ENCODE data around the gene SH3BGRL3. TPM values are rescaled to one million over a fixed set of nuclear protein-coding genes. Genes with fewer than 3 reads are reported as not detected.
"Not testable (repeated sequence)": the region's sequence is repeated elsewhere in the genome, so short reads cannot be mapped to it uniquely, and the experiment has no call there.

SH3BGRL3 gene
- 204 TPM for total RNA-seq
- long read RNA-seq, transcript SH3BGRL3-202 (2 exons, 768 nt), result minor isoform, 7 of 251 reads
- long read RNA-seq, transcript SH3BGRL3-201 (3 exons, 1,661 nt), result major isoform, 223 of 251 reads
- long read RNA-seq, partial matches to known transcripts, result 2 of 251 reads
- long read RNA-seq, other reads (novel, unspliced or antisense), result 19 of 251 reads

DNA sequence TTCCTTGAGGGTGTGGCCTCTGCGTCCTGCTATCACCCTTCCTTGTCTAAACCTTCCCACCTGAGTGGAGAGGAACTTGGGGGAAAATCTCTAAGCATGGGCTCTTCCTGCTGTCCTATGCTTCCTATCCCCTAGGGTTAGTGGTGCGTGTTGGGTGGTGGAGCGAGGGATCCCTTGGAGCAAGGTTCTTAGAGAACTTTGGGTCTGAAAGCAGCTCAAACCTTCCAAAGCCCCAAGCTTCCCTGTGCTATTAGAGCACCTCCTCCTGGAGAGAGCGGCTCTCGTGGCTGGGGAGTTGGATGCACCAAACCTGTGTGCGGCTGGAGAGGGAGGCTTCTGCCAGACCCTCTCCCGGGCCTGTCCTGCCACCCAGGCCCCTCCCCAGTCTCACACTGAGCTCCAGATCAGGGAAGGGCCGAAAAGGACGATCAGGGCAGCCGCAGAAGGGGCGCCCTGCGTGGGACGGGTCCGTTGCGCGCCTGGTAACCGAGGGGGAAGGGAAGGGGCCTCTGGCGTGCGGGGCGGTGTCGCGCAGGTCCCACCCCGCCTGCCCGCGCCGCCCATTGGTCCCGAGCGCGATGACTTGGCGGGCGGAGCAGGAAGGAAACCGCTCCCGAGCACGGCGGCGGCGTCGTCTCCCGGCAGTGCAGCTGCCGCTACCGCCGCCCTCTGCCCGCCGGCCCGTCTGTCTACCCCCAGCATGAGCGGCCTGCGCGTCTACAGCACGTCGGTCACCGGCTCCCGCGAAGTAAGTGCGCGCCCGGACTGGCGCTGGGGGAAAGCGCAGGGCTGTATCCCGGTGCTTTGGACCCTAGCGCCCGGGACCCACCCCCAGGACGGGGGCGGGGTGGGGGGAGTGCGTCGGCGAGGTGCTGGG is at the start of gene SH3BGRL3:
TSS of gene SH3BGRL3 (plus strand) at position 631 of the 877 bp plus-strand sequence. CDS start at position 701, 70 bp downstream.
- ATAC-seq (peak; percentile 89 to 91), DNase-seq (peak; percentile 94)
- peak within 1 kb of the TSS; percentile 96 for H3K27ac ChIP-seq
- H3K4me1 ChIP-seq, result peaks cover 88% of the 10 kb centered on the region
- H3K36me3 ChIP-seq, result peaks cover 27% of the 10 kb centered on the region
- H3K27me3 ChIP-seq (ENCODE audit: low read depth), result no peaks in the 10 kb centered on the region
- intact Hi-C loops (cut with DNase I), result no loop called here
- H3K9me3 ChIP-seq, result no peaks in the 10 kb centered on the region
- TF ChIP-seq, protein P1, sequence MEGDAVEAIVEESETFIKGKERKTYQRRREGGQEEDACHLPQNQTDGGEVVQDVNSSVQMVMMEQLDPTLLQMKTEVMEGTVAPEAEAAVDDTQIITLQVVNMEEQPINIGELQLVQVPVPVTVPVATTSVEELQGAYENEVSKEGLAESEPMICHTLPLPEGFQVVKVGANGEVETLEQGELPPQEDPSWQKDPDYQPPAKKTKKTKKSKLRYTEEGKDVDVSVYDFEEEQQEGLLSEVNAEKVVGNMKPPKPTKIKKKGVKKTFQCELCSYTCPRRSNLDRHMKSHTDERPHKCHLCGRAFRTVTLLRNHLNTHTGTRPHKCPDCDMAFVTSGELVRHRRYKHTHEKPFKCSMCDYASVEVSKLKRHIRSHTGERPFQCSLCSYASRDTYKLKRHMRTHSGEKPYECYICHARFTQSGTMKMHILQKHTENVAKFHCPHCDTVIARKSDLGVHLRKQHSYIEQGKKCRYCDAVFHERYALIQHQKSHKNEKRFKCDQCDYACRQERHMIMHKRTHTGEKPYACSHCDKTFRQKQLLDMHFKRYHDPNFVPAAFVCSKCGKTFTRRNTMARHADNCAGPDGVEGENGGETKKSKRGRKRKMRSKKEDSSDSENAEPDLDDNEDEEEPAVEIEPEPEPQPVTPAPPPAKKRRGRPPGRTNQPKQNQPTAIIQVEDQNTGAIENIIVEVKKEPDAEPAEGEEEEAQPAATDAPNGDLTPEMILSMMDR (IDR thresholded peaks at IDR 0.05), result peak; percentile 38
- H3K4me3 ChIP-seq, result peak within 1 kb of the TSS; percentile 93

DNA sequence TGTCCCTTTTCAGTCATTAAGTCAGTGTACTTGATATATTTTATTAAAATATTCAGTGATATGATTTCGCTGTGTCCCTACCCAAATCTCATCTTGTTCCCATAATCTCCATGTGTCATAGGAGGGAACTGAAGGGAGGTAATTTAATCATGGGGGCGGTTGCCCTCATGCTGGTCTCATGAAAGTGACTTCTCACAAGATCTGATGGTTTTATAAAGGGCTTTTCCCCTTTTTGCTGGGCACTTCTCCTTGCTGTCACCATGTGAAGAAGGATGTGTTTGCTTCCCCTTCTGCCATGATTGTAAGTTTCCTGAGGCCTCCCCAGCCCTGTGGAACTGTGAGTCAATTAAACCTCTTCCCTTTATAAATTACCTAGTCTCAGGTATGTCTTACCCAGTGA is 49.2 kb upstream of the SH3BGRL3 start:
- intact Hi-C loops (cut with DNase I); H3K27ac ChIP-seq; H3K4me3 ChIP-seq; DNase-seq; H3K9me3 ChIP-seq; ATAC-seq; H3K36me3 ChIP-seq: not testable (repeated sequence)
- Histone ChIP-seq H3K27me3 (ENCODE audit: low read depth) (peaks cover 10% of the 10 kb centered on the region), H3K4me1 (peaks cover 12% of the 10 kb centered on the region)

DNA sequence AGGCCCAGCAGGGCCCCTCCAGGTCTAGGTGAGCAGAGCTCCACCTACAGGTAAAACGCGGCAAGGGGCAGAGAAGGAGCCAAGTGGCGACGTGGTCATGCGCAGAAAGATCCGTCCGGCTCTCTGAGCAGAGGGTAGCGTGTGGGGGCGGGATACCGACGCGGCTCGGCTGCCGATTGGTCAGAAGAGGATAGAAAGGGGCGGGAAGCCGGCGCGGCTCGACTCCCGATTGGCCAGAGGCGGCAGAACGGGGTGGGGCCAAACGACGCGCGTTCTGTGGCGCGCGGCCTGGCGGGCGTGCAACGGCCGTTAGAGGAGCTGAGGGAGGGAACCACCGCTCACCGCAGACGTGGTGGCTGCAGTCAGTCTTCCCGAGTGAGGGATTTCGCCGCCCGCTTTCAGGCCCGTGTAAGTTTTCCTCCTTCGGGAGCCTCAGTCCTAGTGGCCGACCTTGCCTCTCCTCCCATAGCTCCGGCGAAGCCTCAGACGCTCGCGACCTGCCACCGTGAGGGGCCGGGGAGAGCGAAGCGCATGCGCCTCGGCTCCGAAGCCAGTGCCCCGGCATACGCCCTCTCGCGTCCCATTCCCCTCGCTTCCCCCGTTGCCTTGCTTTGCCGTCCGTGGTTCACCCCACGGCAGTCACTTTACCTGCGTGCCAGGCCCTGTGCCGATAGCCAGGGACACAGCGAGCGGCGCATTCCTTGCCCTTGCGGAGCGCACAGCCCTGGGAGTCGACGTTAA is 45.8 kb upstream of the SH3BGRL3 start, which contains the start of gene CEP85:
TSS of gene CEP85 (plus strand) at position 298 of the 741 bp plus-strand sequence. CDS start 5,584 bp downstream, outside the sequence.
- ATAC-seq, result peak; percentile 99 to 100
- peaks cover 13% of the 10 kb centered on the region for H3K4me1 ChIP-seq

DNA sequence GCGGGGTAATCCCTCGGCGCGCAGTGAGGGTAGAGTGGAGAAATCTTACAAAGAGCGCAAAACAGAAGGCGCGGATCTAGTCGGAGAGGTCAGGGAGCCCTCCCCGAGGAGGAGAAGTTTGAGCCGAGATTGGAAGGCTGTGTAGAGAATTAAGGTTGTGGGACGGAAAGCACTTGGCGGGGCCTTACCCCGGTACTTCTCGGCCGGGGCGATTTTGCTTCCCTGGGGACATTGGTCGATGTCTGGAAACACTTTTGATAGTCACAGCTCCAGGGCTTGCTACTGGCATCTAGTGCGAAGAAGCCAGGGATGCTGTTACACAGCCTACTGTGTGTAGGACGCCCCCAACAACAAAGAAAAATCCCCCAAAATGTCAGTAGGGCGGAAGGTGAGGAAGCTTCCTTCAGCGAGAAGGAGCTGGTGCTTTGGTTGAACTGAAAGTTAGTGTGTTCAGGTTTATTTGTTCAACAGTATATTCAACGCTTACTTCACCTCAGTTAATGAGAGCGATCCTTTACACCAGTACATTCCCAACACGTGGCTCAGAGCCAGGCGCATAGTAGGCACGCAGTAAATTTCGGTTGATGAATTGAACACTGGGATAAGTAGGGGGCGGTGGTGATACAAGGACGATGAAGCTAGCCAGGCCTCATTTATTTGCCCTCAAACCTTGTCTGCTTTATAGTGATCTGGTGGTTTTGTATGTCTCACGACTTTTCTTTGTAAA is 45.1 kb upstream of the SH3BGRL3 start:
- intact Hi-C loops (cut with DNase I), result no loop called here
- Histone ChIP-seq H3K9me3 (no peaks in the 10 kb centered on the region), H3K4me1 (peaks cover 13% of the 10 kb centered on the region), H3K36me3 (no peaks in the 10 kb centered on the region), H3K27me3 (ENCODE audit: low read depth) (no peaks in the 10 kb centered on the region), H3K27ac (peak overlapping the region; percentile 84), H3K4me3 (peak overlapping the region; percentile 73)
- TF ChIP-seq, protein P1 (IDR thresholded peaks at IDR 0.05), result no peak
- no peak for DNase-seq
- no peak for ATAC-seq

More for the DNA sequence above, 45.8 kb upstream of the SH3BGRL3 start, which contains the start of gene CEP85:
- H3K27me3 ChIP-seq (ENCODE audit: low read depth), result no peaks in the 10 kb centered on the region
- TF ChIP-seq, protein P1 (IDR thresholded peaks at IDR 0.05), result peak; percentile 78
- DNase-seq, result peak; percentile 98
- intact Hi-C loops (cut with DNase I), result no loop called here
- H3K9me3 ChIP-seq, result no peaks in the 10 kb centered on the region
- peak within 1 kb of the TSS; percentile 73 for H3K4me3 ChIP-seq
- no peaks in the 10 kb centered on the region for H3K36me3 ChIP-seq
- H3K27ac ChIP-seq, result peak within 1 kb of the TSS; percentile 84

DNA sequence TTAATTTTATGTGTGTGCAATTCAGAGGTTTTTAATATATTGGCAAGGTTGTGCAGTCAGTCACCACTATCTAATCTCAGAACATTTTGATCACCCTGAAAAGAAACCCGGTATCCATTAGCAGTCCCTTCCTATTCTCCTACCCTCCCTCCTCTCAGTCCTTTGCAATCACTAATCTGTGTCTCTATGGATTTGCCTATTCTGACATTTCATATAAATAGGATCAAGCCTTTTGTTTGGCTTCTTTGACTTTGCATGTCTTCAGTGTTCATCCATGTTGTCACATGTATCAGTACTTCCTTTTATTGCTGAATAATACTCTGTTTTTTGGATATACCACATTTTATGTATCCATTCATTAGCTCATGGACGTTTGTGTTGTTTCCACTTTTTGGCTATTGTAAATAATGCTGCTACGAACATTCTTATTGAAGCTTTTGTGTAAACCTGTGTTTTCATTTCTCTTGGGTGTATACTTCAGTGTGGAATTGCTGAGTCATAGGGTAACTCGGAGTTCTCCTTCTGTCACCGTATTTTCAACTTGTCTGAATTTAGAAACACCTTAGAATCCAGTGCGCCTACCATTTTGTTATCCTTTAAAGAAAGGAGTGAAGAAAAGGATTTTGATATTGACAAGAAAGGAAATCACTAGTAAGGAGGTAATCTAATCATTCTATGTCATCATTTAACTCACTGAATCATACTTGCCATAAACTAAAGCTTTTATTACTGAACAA is 42.5 kb upstream of the SH3BGRL3 start:
- intact Hi-C loops (cut with DNase I), result no loop called here
- no peak for ATAC-seq
- no peaks in the 10 kb centered on the region for H3K36me3 ChIP-seq
- DNase-seq, result no peak
- no peaks in the 10 kb centered on the region for H3K27me3 ChIP-seq (ENCODE audit: low read depth)
- no peak overlapping the region for H3K27ac ChIP-seq
- peaks cover 13% of the 10 kb centered on the region for H3K4me1 ChIP-seq
- H3K9me3 ChIP-seq, result no peaks in the 10 kb centered on the region
- TF ChIP-seq, protein P1 (IDR thresholded peaks at IDR 0.05), result no peak
- no peak overlapping the region for H3K4me3 ChIP-seq
